Mammary epithelial cell (primary cell): Measurements from ENCODE around the gene KCNMB3.

Source experiments
- CTCF ChIP-seq, 2 donors: IDR thresholded peaks in 1 of 2; conservative IDR thresholded peaks in 1 of 2; 2 replicates each; pipeline ENCODE4 v1.5.1; 2011 to 2012; ENCODE audit warnings: inconsistent platforms in 2 of 2, low read length in 2 of 2, mild to moderate bottlenecking in 2 of 2, control low read depth in 1 of 2, low read depth in 1 of 2; ENCODE audit not compliant: insufficient read depth in 1 of 2; ENCODE audit errors: extremely low read depth in 1 of 2
- EZH2 ChIP-seq: IDR thresholded peaks from 2 replicates; pipeline ENCODE4 v1.6.1; 2012; ENCODE audit warnings: low read length, inconsistent platforms, borderline replicate concordance

DNA sequence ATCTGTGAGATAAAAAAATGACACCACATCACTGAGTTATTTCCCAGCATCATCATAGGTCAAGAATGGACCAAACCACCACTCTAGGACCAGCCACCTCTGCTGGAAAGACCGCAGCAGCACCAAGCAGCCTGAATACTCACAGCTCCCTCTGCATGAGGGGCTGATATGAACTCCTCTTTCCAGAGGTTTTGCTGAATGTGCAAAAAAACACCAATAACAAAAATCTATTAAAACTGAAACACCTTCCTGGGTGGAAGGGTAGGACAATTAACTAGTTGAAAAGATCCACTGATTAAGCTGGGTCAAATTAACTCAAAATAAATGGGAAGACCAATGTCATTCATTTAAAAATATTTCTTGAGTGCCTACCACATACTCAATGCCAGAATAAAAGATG, 28.9 kb upstream of the KCNMB3 start:
- TF ChIP-seq CTCF (conservative IDR thresholded peaks at IDR 0.05 in 1 of 2, IDR thresholded peaks at IDR 0.05 in 1 of 2; ENCODE audit: extremely low read depth in 1 of 2, insufficient read depth in 1 of 2, low read depth in 1 of 2, low read length in 2 of 2) (no peak), EZH2 (no peak)
